HL-60 (cell line): Measurements from ENCODE around the gene ZCWPW2.

Source experiments
- DNase-seq, 2 experiments: peaks; one replicate each; pipeline ENCODE4 v3.0.0-alpha.2; 2010 to 2020; ENCODE audit warnings: low read depth in 1 of 2, low spot score in 1 of 2
- H3K27ac ChIP-seq: fragments of 250-450 bp; sonication (Bioruptor Pico); replicated peaks from 2 replicates; pipeline ENCODE4 v1.5.1; 2020; ENCODE audit warnings: mild to moderate bottlenecking, moderate library complexity
- H3K27me3 ChIP-seq: fragments of 250-450 bp; sonication (Bioruptor Pico); 2 replicates; pipeline ENCODE4 v1.5.1; 2021; ENCODE audit warnings: mild to moderate bottlenecking, moderate library complexity; ENCODE audit not compliant: insufficient read depth, poor library complexity, severe bottlenecking
- H3K4me3 ChIP-seq: replicated peaks from 2 replicates; pipeline ENCODE4 v1.5.1; 2011; ENCODE audit warnings: mild to moderate bottlenecking, control low read depth, low read length; ENCODE audit not compliant: insufficient read depth
- CTCF ChIP-seq: IDR thresholded peaks from one replicate; pipeline ENCODE4 v1.5.1; 2011; ENCODE audit warnings: low read length, control low read depth, inconsistent platforms; ENCODE audit not compliant: insufficient read depth
- GABPA ChIP-seq: IDR thresholded peaks from 2 replicates; pipeline ENCODE4 v1.6.1; 2012; ENCODE audit warnings: low read depth
- POLR2AphosphoS5 ChIP-seq: IDR thresholded peaks from 2 replicates; pipeline ENCODE4 v1.6.1; 2012; ENCODE audit warnings: low read depth
- SPI1 ChIP-seq: IDR thresholded peaks from 2 replicates; pipeline ENCODE4 v1.6.1; 2012; ENCODE audit warnings: low read depth, mild to moderate bottlenecking, borderline replicate concordance
- TF ChIP-seq, protein P1 (sequence below): IDR thresholded peaks from 2 replicates; pipeline ENCODE4 v1.6.1; 2012; ENCODE audit warnings: low read depth; ENCODE audit not compliant: insufficient replicate concordance

ZCWPW2 gene

DNA sequence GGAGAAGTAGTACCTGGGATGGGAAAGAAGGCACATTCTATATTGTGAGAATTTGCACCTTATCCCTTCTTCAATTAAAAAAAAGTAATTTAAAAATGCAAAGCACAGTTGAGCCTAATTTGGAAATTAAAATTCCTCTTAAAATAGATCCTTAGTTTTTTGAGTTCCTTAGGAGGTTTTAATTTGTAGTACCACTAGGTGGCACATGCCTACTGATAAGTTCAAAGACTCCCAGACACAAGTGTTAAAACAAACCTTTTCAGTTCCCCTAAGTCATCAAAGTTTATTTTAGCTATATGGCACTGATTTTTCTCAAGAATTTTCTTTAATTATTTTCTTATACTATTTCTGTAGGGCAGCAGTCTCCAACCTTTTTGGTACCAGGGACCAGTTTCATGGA, 127.7 kb downstream of the ZCWPW2 start:
- H3K27ac ChIP-seq = no peak overlapping the region
- DNase-seq = peak in 1 of 2 experiments; percentile 7
- no peak for TF ChIP-seq SPI1
- TF ChIP-seq, protein P1, sequence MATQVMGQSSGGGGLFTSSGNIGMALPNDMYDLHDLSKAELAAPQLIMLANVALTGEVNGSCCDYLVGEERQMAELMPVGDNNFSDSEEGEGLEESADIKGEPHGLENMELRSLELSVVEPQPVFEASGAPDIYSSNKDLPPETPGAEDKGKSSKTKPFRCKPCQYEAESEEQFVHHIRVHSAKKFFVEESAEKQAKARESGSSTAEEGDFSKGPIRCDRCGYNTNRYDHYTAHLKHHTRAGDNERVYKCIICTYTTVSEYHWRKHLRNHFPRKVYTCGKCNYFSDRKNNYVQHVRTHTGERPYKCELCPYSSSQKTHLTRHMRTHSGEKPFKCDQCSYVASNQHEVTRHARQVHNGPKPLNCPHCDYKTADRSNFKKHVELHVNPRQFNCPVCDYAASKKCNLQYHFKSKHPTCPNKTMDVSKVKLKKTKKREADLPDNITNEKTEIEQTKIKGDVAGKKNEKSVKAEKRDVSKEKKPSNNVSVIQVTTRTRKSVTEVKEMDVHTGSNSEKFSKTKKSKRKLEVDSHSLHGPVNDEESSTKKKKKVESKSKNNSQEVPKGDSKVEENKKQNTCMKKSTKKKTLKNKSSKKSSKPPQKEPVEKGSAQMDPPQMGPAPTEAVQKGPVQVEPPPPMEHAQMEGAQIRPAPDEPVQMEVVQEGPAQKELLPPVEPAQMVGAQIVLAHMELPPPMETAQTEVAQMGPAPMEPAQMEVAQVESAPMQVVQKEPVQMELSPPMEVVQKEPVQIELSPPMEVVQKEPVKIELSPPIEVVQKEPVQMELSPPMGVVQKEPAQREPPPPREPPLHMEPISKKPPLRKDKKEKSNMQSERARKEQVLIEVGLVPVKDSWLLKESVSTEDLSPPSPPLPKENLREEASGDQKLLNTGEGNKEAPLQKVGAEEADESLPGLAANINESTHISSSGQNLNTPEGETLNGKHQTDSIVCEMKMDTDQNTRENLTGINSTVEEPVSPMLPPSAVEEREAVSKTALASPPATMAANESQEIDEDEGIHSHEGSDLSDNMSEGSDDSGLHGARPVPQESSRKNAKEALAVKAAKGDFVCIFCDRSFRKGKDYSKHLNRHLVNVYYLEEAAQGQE = no peak
- TF ChIP-seq POLR2AphosphoS5 = no peak
- TF ChIP-seq CTCF = peak; percentile 41

DNA sequence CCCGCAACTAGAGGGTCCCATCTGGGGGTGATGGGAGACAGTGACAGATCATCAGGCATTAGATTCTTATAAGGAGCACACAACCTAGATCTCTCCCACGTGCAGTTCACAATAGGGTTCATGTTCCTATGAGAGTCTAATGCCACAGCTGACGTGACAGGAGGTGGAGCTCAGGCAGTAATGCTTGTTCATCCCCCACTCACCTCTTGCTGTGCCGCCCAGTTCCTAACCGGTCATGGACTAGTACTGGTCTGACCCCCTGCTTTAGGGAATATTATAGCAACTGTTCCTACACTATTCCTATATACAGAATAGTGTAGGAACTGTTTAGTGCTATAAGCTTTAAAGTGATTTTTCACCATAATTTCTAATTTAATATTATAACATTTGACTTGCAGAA, 128.2 kb downstream of the ZCWPW2 start:
- TF ChIP-seq CTCF (no peak), POLR2AphosphoS5 (no peak), GABPA (no peak), SPI1 (no peak)
- TF ChIP-seq, protein P1 = no peak
- DNase-seq = no peak
- Histone ChIP-seq H3K27me3 (no peaks in the 10 kb centered on the region), H3K4me3 (no peak overlapping the region), H3K27ac (no peak overlapping the region)

More for the DNA sequence above, 127.7 kb downstream of the ZCWPW2 start:
- no peaks in the 10 kb centered on the region for H3K27me3 ChIP-seq
- no peak overlapping the region for H3K4me3 ChIP-seq

GRCh38 chr3:28485164-28485563, 136.6 kb downstream of the ZCWPW2 start:
- Histone ChIP-seq H3K4me3 (no peak overlapping the region), H3K27me3 (no peaks in the 10 kb centered on the region), H3K27ac (no peak overlapping the region)
- no peak for DNase-seq
- TF ChIP-seq POLR2AphosphoS5 = no peak

DNA sequence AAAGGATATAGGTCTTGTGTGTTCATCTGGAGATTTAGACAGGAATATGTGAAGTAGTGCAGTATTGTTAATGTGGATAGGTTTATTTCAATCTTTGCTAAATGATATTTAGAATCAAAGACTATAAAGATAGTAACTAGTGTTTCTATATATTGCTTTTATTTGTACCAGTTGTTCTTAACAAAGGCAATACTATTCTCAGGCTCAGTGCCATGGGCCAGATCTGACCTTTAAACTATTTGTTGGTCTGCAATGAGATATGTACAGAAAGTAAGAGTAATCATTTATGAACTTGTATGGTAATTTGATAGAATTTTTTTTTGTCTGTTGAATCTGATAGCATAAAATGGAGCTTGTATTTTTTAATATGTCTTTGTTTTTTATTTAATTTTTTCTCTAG, 146.8 kb downstream of the ZCWPW2 start:
- no peaks in the 10 kb centered on the region for H3K27me3 ChIP-seq
- TF ChIP-seq CTCF = no peak
- no peak for TF ChIP-seq GABPA
- TF ChIP-seq POLR2AphosphoS5 = no peak
- TF ChIP-seq, protein P1 = no peak
- TF ChIP-seq SPI1 = no peak
- H3K27ac ChIP-seq = no peak overlapping the region
- DNase-seq = no peak
- no peak overlapping the region for H3K4me3 ChIP-seq
